HEK293 (cell line): Measurements from ENCODE around the gene PPP1R8.

Source experiments
- CTCF ChIA-PET: fragments of 350-600 bp; formaldehyde crosslinking; extraction: SDS; loops from one replicate; lab custom pipeline; 2021; ENCODE audit warnings: antibody characterized with exemption; lab: Yijun Ruan, JAX
- POLR2A ChIA-PET: fragments of 300-600 bp; formaldehyde crosslinking; extraction: SDS; loops from one replicate; lab custom pipeline; 2020; ENCODE audit warnings: antibody characterized with exemption, inconsistent platforms; lab: Yijun Ruan, JAX
- H3K27ac ChIP-seq: fragments of 200-500 bp; sonication (Bioruptor generic); 2 replicates; pipeline ENCODE4 v1.5.1; 2014; ENCODE audit warnings: low read depth, low read length, control low read depth, inconsistent platforms; ENCODE audit errors: extremely low read depth
- H3K36me3 ChIP-seq, 2 experiments: fragments of 200-500 bp in 1 of 2; sonication (Bioruptor generic) in 1 of 2; 1 replicate in 1 of 2; 2 replicates in 1 of 2; pipeline ENCODE4 v1.5.1; 2014 to 2017; ENCODE audit warnings: inconsistent platforms in 2 of 2, low read length in 2 of 2; ENCODE audit not compliant: control insufficient read depth in 2 of 2, insufficient read depth in 1 of 2
- H3K4me1 ChIP-seq: fragments of 200-500 bp; sonication (Bioruptor generic); 2 replicates; pipeline ENCODE4 v1.5.1; 2014; ENCODE audit warnings: mild to moderate bottlenecking, low read length, inconsistent platforms; ENCODE audit not compliant: control insufficient read depth, insufficient read depth
- H3K4me3 ChIP-seq: 2 replicates; pipeline ENCODE4 v1.5.1; 2011; ENCODE audit warnings: low read depth, mild to moderate bottlenecking, control low read depth, low read length, moderate library complexity
- H3K9me3 ChIP-seq: fragments of 200-500 bp; sonication (Bioruptor generic); 2 replicates; pipeline ENCODE4 v1.5.1; 2014; ENCODE audit warnings: low read depth, low read length, inconsistent platforms; ENCODE audit not compliant: control insufficient read depth, insufficient read depth
- HOXD13 ChIP-seq: sonication (generic); formaldehyde crosslinking; IDR thresholded peaks from 2 replicates; pipeline ENCODE4 v1.8.0; 2022; ENCODE audit warnings: missing genetic modification reagents, borderline replicate concordance
- REPIN1 ChIP-seq: fragments of 450-650 bp; formaldehyde crosslinking; IDR thresholded peaks from 2 replicates; pipeline ENCODE4 v1.5.1; 2017; ENCODE audit warnings: missing biosample characterization, missing genetic modification characterization, low read depth
- SALL2 ChIP-seq: fragments of 450-650 bp; formaldehyde crosslinking; IDR thresholded peaks from 2 replicates; pipeline ENCODE4 v1.5.0; 2017; ENCODE audit warnings: missing biosample characterization, mild to moderate bottlenecking, missing genetic modification characterization, borderline replicate concordance
- SCRT2 ChIP-seq: fragments of 450-650 bp; formaldehyde crosslinking; IDR thresholded peaks from 2 replicates; pipeline ENCODE4 v1.5.1; 2016; ENCODE audit warnings: missing biosample characterization, missing genetic modification characterization
- WT1 ChIP-seq: fragments of 450-650 bp; formaldehyde crosslinking; IDR thresholded peaks from 2 replicates; pipeline ENCODE4 v1.5.1; 2016; ENCODE audit warnings: missing biosample characterization, missing genetic modification characterization
- YY2 ChIP-seq: fragments of 450-650 bp; formaldehyde crosslinking; IDR thresholded peaks from 2 replicates; pipeline ENCODE4 v1.5.1; 2016; ENCODE audit warnings: missing biosample characterization, missing genetic modification characterization
- ZBTB6 ChIP-seq: fragments of 450-650 bp; formaldehyde crosslinking; IDR thresholded peaks from 2 replicates; pipeline ENCODE4 v1.5.1; 2017; ENCODE audit warnings: missing biosample characterization, missing genetic modification characterization
- ZFHX2 ChIP-seq: fragments of 450-650 bp; formaldehyde crosslinking; conservative IDR thresholded peaks from 2 replicates; pipeline ENCODE4 v1.5.1; 2016; ENCODE audit warnings: missing biosample characterization, missing genetic modification characterization
- ZNF138 ChIP-seq: fragments of 450-650 bp; formaldehyde crosslinking; IDR thresholded peaks from 2 replicates; pipeline ENCODE4 v1.5.1; 2016; ENCODE audit warnings: missing biosample characterization, missing genetic modification characterization, borderline replicate concordance
- ZNF16 ChIP-seq: fragments of 450-650 bp; formaldehyde crosslinking; IDR thresholded peaks from 2 replicates; pipeline ENCODE4 v1.5.1; 2016; ENCODE audit warnings: low read depth, missing biosample characterization, missing genetic modification characterization
- ZNF169 ChIP-seq: fragments of 450-650 bp; formaldehyde crosslinking; IDR thresholded peaks from 2 replicates; pipeline ENCODE4 v1.5.1; 2016; ENCODE audit warnings: missing biosample characterization, missing genetic modification characterization
- ZNF211 ChIP-seq: fragments of 450-650 bp; formaldehyde crosslinking; IDR thresholded peaks from 2 replicates; pipeline ENCODE4 v1.5.1; 2016; ENCODE audit warnings: low read depth, missing biosample characterization, missing genetic modification characterization
- ZNF221 ChIP-seq: fragments of 450-650 bp; formaldehyde crosslinking; IDR thresholded peaks from 2 replicates; pipeline ENCODE4 v1.5.1; 2017; ENCODE audit warnings: missing biosample characterization, missing genetic modification characterization, borderline replicate concordance
- ZNF223 ChIP-seq: fragments of 450-650 bp; formaldehyde crosslinking; IDR thresholded peaks from 2 replicates; pipeline ENCODE4 v1.5.1; 2016; ENCODE audit warnings: missing biosample characterization, missing genetic modification characterization
- ZNF24 ChIP-seq: fragments of 450-650 bp; formaldehyde crosslinking; IDR thresholded peaks from 2 replicates; pipeline ENCODE4 v1.5.1; 2016; ENCODE audit warnings: missing biosample characterization, missing genetic modification characterization
- ZNF248 ChIP-seq: fragments of 450-650 bp; formaldehyde crosslinking; IDR thresholded peaks from 2 replicates; pipeline ENCODE4 v1.5.1; 2017; ENCODE audit warnings: missing biosample characterization, missing genetic modification characterization
- ZNF280C ChIP-seq: fragments of 450-650 bp; formaldehyde crosslinking; IDR thresholded peaks from 2 replicates; pipeline ENCODE4 v1.5.1; 2016; ENCODE audit warnings: missing biosample characterization, missing genetic modification characterization
- ZNF341 ChIP-seq: fragments of 450-650 bp; formaldehyde crosslinking; IDR thresholded peaks from 2 replicates; pipeline ENCODE4; 2016; ENCODE audit warnings: low read depth, missing biosample characterization, missing genetic modification characterization
- ZNF366 ChIP-seq: fragments of 450-650 bp; formaldehyde crosslinking; conservative IDR thresholded peaks from 2 replicates; pipeline ENCODE4 v1.5.1; 2016; ENCODE audit warnings: missing biosample characterization, missing genetic modification characterization
- ZNF37A ChIP-seq: fragments of 450-650 bp; IDR thresholded peaks from 2 replicates; pipeline ENCODE4 v1.5.1; 2018; ENCODE audit warnings: missing biosample characterization, missing genetic modification characterization
- ZNF404 ChIP-seq: fragments of 450-650 bp; formaldehyde crosslinking; IDR thresholded peaks from 2 replicates; pipeline ENCODE4 v1.5.1; 2017; ENCODE audit warnings: missing biosample characterization, missing genetic modification characterization
- ZNF571 ChIP-seq: fragments of 450-650 bp; formaldehyde crosslinking; IDR thresholded peaks from 2 replicates; pipeline ENCODE4 v1.5.0; 2017; ENCODE audit warnings: missing biosample characterization, missing genetic modification characterization
- ZNF585B ChIP-seq: fragments of 450-650 bp; formaldehyde crosslinking; IDR thresholded peaks from 2 replicates; pipeline ENCODE4 v1.5.1; 2016; ENCODE audit warnings: missing biosample characterization, missing genetic modification characterization
- ZNF623 ChIP-seq: fragments of 450-650 bp; formaldehyde crosslinking; IDR thresholded peaks from 2 replicates; pipeline ENCODE4 v1.5.1; 2016; ENCODE audit warnings: missing biosample characterization, missing genetic modification characterization
- ZNF624 ChIP-seq: fragments of 450-650 bp; formaldehyde crosslinking; IDR thresholded peaks from 2 replicates; pipeline ENCODE4 v1.5.1; 2017; ENCODE audit warnings: missing biosample characterization, missing genetic modification characterization
- ZNF660 ChIP-seq: fragments of 450-650 bp; IDR thresholded peaks from 2 replicates; pipeline ENCODE4 v1.5.1; 2018; ENCODE audit warnings: missing biosample characterization, mild to moderate bottlenecking, missing genetic modification characterization
- ZNF701 ChIP-seq: fragments of 450-650 bp; formaldehyde crosslinking; IDR thresholded peaks from 2 replicates; pipeline ENCODE4 v1.5.1; 2016; ENCODE audit warnings: missing biosample characterization, missing genetic modification characterization
- ZNF791 ChIP-seq: fragments of 450-650 bp; formaldehyde crosslinking; IDR thresholded peaks from 2 replicates; pipeline ENCODE4 v1.5.1; 2016; ENCODE audit warnings: missing biosample characterization, missing genetic modification characterization
- ZSCAN4 ChIP-seq: fragments of 450-650 bp; formaldehyde crosslinking; IDR thresholded peaks from 2 replicates; pipeline ENCODE4 v1.5.1; 2017; ENCODE audit warnings: missing biosample characterization, missing genetic modification characterization
- TF ChIP-seq, protein P1 (sequence below): fragments of 450-650 bp; IDR thresholded peaks from 2 replicates; pipeline ENCODE4 v1.5.1; 2018; ENCODE audit warnings: missing biosample characterization, mild to moderate bottlenecking, missing genetic modification characterization
- TF ChIP-seq, protein P2 (sequence below): fragments of 450-650 bp; formaldehyde crosslinking; IDR thresholded peaks from 2 replicates; pipeline ENCODE4 v1.5.1; 2016; ENCODE audit warnings: missing biosample characterization, missing genetic modification characterization

The PPP1R8 gene

DNA sequence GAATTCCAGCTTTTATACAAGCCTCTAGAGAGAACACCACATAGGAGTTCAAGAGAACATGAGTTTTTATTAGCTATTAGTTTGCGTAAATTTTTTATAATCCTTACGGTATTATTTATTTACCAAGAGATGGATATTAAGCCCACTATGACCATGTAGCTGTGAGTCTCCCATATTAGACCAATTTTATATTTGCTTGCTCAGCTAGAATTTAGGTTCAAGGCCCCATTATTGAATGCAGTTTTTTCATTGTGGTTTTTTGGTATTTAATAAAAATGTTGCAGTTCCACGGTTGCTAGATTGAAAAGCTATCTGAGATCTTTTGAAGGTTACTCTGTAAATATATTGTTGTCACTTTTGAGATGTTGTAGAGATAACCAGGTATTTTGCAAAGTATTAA is 2.9 kb downstream of the PPP1R8 start:
- H3K36me3 ChIP-seq = peaks cover 19 to 53% of the 10 kb centered on the region in 2 experiments

GRCh38 chr1:27835046-27835445 is 4.5 kb downstream of the PPP1R8 start:
- POLR2A ChIA-PET = interaction anchor here (0.5 kb wide), 1 partner anchor 66 kb away, joined by 4 read pairs; no protein-coding TSS in a partner anchor
- Histone ChIP-seq H3K9me3 (no peaks in the 10 kb centered on the region), H3K27ac (no peak overlapping the region), H3K36me3 (peaks cover 28 to 68% of the 10 kb centered on the region in 2 experiments), H3K4me1 (0 out of 2 replicates have a peak, but pooled peaks cover 2% of the 10 kb centered on the region), H3K4me3 (no peak overlapping the region)
- CTCF ChIA-PET = interaction anchor here (0.9 to 1.6 kb wide), 3 partner anchors 12 to 278 kb away, joined by 3 to 6 read pairs (median 4); no protein-coding TSS in a partner anchor
- TF ChIP-seq ZNF211 (no peak), ZNF223 (tag by site-specific recombination) (no peak), ZNF37A (tag by site-specific recombination) (no peak), ZNF660 (tag by site-specific recombination) (no peak), ZNF248 (tag by site-specific recombination) (no peak), ZNF571 (tag by site-specific recombination) (no peak), WT1 (no peak), ZNF366 (no peak), ZNF701 (tag by site-specific recombination) (no peak), ZFHX2 (tag by site-specific recombination) (no peak), HOXD13 (CRISPR knock-in tag) (no peak), ZNF24 (no peak), ZNF624 (no peak), ZNF280C (no peak), ZNF138 (no peak), ZNF585B (tag by site-specific recombination) (no peak), SALL2 (tag by site-specific recombination) (no peak)
- TF ChIP-seq, protein P1, sequence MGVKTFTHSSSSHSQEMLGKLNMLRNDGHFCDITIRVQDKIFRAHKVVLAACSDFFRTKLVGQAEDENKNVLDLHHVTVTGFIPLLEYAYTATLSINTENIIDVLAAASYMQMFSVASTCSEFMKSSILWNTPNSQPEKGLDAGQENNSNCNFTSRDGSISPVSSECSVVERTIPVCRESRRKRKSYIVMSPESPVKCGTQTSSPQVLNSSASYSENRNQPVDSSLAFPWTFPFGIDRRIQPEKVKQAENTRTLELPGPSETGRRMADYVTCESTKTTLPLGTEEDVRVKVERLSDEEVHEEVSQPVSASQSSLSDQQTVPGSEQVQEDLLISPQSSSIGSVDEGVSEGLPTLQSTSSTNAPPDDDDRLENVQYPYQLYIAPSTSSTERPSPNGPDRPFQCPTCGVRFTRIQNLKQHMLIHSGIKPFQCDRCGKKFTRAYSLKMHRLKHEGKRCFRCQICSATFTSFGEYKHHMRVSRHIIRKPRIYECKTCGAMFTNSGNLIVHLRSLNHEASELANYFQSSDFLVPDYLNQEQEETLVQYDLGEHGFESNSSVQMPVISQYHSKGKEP (tag by site-specific recombination) = no peak

More for the DNA sequence above, 2.9 kb downstream of the PPP1R8 start:
- Histone ChIP-seq H3K4me1 (0 out of 2 replicates have a peak, but pooled peaks cover 2% of the 10 kb centered on the region), H3K27ac (no peak overlapping the region), H3K9me3 (no peaks in the 10 kb centered on the region), H3K4me3 (no peak overlapping the region)
- TF ChIP-seq ZNF221 (tag by site-specific recombination) (no peak), ZBTB6 (tag by site-specific recombination) (no peak), ZNF341 (tag by site-specific recombination) (no peak), ZNF211 (no peak), ZSCAN4 (tag by site-specific recombination) (no peak), HOXD13 (CRISPR knock-in tag) (no peak), ZNF169 (no peak), REPIN1 (no peak), ZNF791 (no peak), ZNF16 (tag by site-specific recombination) (no peak), ZNF404 (no peak), ZNF623 (tag by site-specific recombination) (no peak), YY2 (tag by site-specific recombination) (no peak), SCRT2 (no peak)
- TF ChIP-seq, protein P2, sequence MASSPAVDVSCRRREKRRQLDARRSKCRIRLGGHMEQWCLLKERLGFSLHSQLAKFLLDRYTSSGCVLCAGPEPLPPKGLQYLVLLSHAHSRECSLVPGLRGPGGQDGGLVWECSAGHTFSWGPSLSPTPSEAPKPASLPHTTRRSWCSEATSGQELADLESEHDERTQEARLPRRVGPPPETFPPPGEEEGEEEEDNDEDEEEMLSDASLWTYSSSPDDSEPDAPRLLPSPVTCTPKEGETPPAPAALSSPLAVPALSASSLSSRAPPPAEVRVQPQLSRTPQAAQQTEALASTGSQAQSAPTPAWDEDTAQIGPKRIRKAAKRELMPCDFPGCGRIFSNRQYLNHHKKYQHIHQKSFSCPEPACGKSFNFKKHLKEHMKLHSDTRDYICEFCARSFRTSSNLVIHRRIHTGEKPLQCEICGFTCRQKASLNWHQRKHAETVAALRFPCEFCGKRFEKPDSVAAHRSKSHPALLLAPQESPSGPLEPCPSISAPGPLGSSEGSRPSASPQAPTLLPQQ (tag by site-specific recombination) = no peak
- POLR2A ChIA-PET = interaction anchor here (0.9 to 1.0 kb wide), 2 partner anchors 60 to 108 kb away, joined by 3 to 4 read pairs; partner anchors contain the start of gene STX12
- CTCF ChIA-PET = interaction anchor here (0.6 to 1.7 kb wide), 3 partner anchors 72 to 393 kb away, joined by 3 to 4 read pairs (median 3); partner anchors contain the start of gene FAM76A
